ENCODE results near the gene UPK2. TPM values are rescaled to one million over a fixed set of nuclear protein-coding genes. Genes with fewer than 3 reads are reported as not detected.

The UPK2 gene
- total and polyA plus RNA-seq, 2 experiments from 2014 or later = 0.28 TPM; not detected in 1

DNA sequence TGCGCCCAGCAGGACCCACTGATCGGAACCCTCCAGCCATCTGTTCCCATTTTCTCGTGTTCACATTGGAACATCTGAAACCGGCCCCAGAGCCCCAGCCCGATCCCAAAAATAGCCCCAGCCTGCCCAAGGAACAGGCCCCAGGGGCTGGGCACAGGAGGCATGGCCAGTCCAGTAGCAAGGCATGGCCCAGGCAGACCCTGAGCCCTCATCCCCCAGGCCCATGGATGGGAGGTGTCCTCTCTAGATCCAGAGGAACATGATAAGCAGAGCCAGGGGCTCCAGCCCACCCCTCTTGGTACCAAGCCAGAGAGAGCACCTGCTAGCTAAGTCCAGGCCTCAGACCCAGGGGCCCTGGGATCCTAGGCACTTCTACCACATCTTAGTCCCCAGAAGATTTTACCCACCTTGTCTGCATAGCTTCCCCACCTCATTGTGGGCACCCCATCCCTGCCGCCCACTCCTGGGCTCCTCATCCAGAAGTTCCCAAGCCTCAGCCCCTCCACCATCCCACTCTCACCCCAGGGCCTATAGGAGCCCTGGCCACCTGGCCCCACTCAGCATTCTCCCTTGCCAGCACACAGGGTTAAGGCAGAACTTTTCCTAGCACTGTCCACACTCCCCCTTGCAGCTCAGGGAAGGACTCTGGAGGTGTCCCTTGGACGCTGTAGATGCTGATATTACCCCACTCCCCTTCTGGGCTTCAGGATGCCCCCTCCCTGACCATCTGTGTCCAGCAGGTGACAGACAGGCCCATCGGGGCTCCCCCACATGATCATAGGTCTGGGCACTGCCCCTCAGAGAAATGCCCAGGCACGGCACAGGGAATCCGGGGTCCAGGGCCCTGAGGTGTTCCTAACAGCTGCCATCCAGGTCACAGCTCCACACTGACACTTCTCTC, 39.9 kb upstream of the UPK2 start:
- Histone ChIP-seq H4K20me1 (ENCODE audit: insufficient read depth) (no peaks in the 10 kb centered on the region), H3K27me3 (replicated peaks; ENCODE audit: insufficient read depth) (no peaks in the 10 kb centered on the region), H3K4me1 (ENCODE audit: insufficient read depth) (peaks cover 91% of the 10 kb centered on the region), H3K4me3 (peak overlapping the region; percentile 53), H2AFZ (no peak overlapping the region), H3K9me3 (ENCODE audit: low read depth) (no peaks in the 10 kb centered on the region), H3K4me2 (ENCODE audit: unreplicated experiment) (peak overlapping the region; percentile 64), H3K36me3 (ENCODE audit: low read depth) (no peaks in the 10 kb centered on the region), H3K27ac (peak overlapping the region; percentile 99), H3K79me2 (ENCODE audit: insufficient read depth) (peaks cover 77% of the 10 kb centered on the region), H3F3A (ENCODE audit: insufficient read depth) (peaks cover 72% of the 10 kb centered on the region), H3K9me2 (ENCODE audit: insufficient read depth) (no peaks in the 10 kb centered on the region), H3K9ac (peak overlapping the region; percentile 90)
- in situ Hi-C loops (cut with MboI) = no loop called here
- no peak for TF ChIP-seq EZH2 (IDR thresholded peaks at IDR 0.05; ENCODE audit: insufficient read depth, poor library complexity, severe bottlenecking)
- no peak for TF ChIP-seq EZH2phosphoT487 (IDR thresholded peaks at IDR 0.05; ENCODE audit: insufficient read depth, low read depth)
- 35 to 42% methylated on average over 10 of the region's 10 CpGs for WGBS, 2 experiments (ENCODE audit: low coverage in 1 of 2, low lambda C conversion rate in 2 of 2, missing lambda C conversion rate in 2 of 2)
- peak; percentile 26 for DNase-seq

DNA sequence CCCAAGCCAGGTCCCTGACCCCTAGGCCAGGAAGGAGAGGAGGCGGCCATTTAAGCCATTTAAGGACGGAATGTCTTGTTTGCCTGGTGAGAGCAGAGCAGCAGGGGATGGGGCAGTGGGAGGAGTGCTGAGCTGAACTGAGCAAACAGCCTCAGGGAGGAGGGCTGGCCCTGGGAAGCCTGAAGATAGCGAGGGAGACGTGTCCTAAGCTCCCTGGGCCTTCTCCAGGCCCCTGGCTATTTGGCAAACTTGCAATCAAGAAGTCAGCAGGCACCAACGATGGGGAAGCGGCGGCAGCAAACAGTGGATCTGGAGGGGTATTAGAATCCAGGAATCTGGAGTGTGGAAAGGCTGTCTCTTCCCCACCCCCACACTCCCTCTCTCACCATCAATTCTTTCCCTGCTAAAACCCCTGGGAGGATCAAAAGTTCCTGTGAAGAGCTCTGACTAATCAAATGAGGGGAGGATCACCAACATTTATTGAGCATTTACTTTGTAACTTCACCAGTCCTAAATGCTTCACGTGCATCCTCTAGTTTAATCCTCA, 39.2 kb upstream of the UPK2 start:
- H3K79me2 ChIP-seq (ENCODE audit: insufficient read depth) = peaks cover 80% of the 10 kb centered on the region
- no peaks in the 10 kb centered on the region for H4K20me1 ChIP-seq (ENCODE audit: insufficient read depth)
- no peak overlapping the region for H2AFZ ChIP-seq
- H3K9me3 ChIP-seq (ENCODE audit: low read depth) = no peaks in the 10 kb centered on the region
- no peaks in the 10 kb centered on the region for H3K36me3 ChIP-seq (ENCODE audit: low read depth)
- peaks cover 91% of the 10 kb centered on the region for H3K4me1 ChIP-seq (ENCODE audit: insufficient read depth)
- no peaks in the 10 kb centered on the region for H3K9me2 ChIP-seq (ENCODE audit: insufficient read depth)
- H3K9ac ChIP-seq = peak overlapping the region; percentile 90
- in situ Hi-C loops (cut with MboI) = no loop called here
- peak overlapping the region; percentile 53 for H3K4me3 ChIP-seq
- peaks cover 72% of the 10 kb centered on the region for H3F3A ChIP-seq (ENCODE audit: insufficient read depth)
- 6 to 7% methylated on average over 8 of the region's 8 CpGs for WGBS, 2 experiments (ENCODE audit: low coverage in 1 of 2, low lambda C conversion rate in 2 of 2, missing lambda C conversion rate in 2 of 2)
- DNase-seq = peak; percentile 89
- TF ChIP-seq EZH2phosphoT487 (IDR thresholded peaks at IDR 0.05; ENCODE audit: insufficient read depth, low read depth) (no peak), EZH2 (IDR thresholded peaks at IDR 0.05; ENCODE audit: insufficient read depth, poor library complexity, severe bottlenecking) (no peak)
- no peaks in the 10 kb centered on the region for H3K27me3 ChIP-seq (replicated peaks; ENCODE audit: insufficient read depth)
- H3K27ac ChIP-seq = peak overlapping the region; percentile 99
- peak overlapping the region; percentile 64 for H3K4me2 ChIP-seq (ENCODE audit: unreplicated experiment)

DNA sequence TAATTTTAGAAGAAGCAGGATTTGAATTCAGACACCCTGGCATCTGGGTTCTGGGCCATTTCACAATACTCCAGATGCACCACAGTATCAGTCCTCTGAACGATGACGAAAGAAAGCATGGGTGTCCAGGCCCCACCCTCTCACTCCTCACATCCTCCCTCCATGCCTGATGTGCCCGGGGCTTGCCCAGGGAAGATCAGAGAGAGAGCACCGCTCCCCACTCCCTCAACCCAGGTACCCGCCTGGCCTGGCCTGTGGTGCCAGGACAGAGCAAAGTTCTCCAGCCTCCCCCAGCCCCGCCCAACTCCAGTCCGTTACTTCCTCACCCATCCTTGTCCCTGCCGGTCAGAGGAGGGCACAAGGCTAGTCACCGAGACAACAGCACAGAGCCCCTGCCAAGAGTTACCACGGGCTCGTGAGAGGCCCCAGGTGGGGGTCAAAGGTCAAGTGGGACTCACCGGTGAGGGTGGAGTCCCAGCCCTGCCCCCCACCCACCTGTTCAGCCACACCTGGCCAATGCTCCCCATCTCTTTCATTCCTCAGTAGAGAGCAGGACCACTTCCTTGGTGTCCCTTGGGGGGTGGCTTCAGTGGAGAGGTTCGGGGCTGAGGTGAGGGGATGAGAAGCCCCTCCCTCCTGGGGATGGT, 38.5 kb upstream of the UPK2 start:
- no peaks in the 10 kb centered on the region for H3K9me2 ChIP-seq (ENCODE audit: insufficient read depth)
- peak; percentile 97 for DNase-seq
- no peak for TF ChIP-seq EZH2 (IDR thresholded peaks at IDR 0.05; ENCODE audit: insufficient read depth, poor library complexity, severe bottlenecking)
- no peak for TF ChIP-seq EZH2phosphoT487 (IDR thresholded peaks at IDR 0.05; ENCODE audit: insufficient read depth, low read depth)
- H3K4me3 ChIP-seq = peak overlapping the region; percentile 53
- H3K27ac ChIP-seq = peak overlapping the region; percentile 99
- H3K27me3 ChIP-seq (replicated peaks; ENCODE audit: insufficient read depth) = no peaks in the 10 kb centered on the region
- no peaks in the 10 kb centered on the region for H3K9me3 ChIP-seq (ENCODE audit: low read depth)
- in situ Hi-C loops (cut with MboI) = no loop called here
- peaks cover 80% of the 10 kb centered on the region for H3K79me2 ChIP-seq (ENCODE audit: insufficient read depth)
- peak overlapping the region; percentile 90 for H3K9ac ChIP-seq
- H3K36me3 ChIP-seq (ENCODE audit: low read depth) = no peaks in the 10 kb centered on the region
- H3F3A ChIP-seq (ENCODE audit: insufficient read depth) = peaks cover 66% of the 10 kb centered on the region
- H3K4me1 ChIP-seq (ENCODE audit: insufficient read depth) = peaks cover 86% of the 10 kb centered on the region
- 2 to 4% methylated on average over 13 of the region's 13 CpGs for WGBS, 2 experiments (ENCODE audit: low coverage in 1 of 2, low lambda C conversion rate in 2 of 2, missing lambda C conversion rate in 2 of 2)
- H2AFZ ChIP-seq = no peak overlapping the region
- peak overlapping the region; percentile 64 for H3K4me2 ChIP-seq (ENCODE audit: unreplicated experiment)
- H4K20me1 ChIP-seq (ENCODE audit: insufficient read depth) = no peaks in the 10 kb centered on the region

DNA sequence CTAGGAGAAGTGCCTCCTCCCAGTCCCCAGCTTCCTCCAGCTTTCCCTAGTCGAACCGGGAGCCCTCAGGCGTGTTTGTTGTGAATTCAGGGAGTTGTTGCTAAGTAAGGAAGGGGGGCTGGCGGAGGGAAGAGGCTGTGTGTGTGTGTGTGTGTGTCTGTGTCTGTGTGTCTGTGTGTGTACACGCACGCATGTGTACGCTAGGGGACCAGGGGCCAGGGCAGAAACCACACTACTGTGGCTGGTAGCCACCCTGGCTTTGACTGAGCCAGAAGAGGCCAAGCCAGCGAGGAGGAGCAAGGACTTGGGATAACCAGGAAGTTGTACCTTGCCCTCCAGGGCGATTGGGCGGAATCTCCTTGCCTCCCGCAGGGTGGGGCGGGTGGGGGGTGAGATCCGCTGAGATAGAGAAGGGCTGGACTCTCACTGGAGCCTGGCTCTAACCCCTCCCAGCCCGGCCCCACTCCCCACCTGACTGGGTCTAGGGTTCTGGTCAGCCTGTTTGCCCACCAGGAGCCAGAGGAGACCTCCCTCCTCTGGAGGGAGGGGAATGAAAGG, 37.9 kb upstream of the UPK2 start:
- no peaks in the 10 kb centered on the region for H4K20me1 ChIP-seq (ENCODE audit: insufficient read depth)
- no peak for TF ChIP-seq EZH2 (IDR thresholded peaks at IDR 0.05; ENCODE audit: insufficient read depth, poor library complexity, severe bottlenecking)
- TF ChIP-seq EZH2phosphoT487 (IDR thresholded peaks at IDR 0.05; ENCODE audit: insufficient read depth, low read depth) = no peak
- H3F3A ChIP-seq (ENCODE audit: insufficient read depth) = peaks cover 66% of the 10 kb centered on the region
- H3K27me3 ChIP-seq (replicated peaks; ENCODE audit: insufficient read depth) = no peaks in the 10 kb centered on the region
- peak overlapping the region; percentile 90 for H3K9ac ChIP-seq
- no peaks in the 10 kb centered on the region for H3K9me3 ChIP-seq (ENCODE audit: low read depth)
- no peak overlapping the region for H2AFZ ChIP-seq
- no peaks in the 10 kb centered on the region for H3K9me2 ChIP-seq (ENCODE audit: insufficient read depth)
- in situ Hi-C loops (cut with MboI) = no loop called here
- peak overlapping the region; percentile 64 for H3K4me2 ChIP-seq (ENCODE audit: unreplicated experiment)
- H3K27ac ChIP-seq = peak overlapping the region; percentile 99
- 3 to 8% methylated on average over 12 to 14 of the region's 14 CpGs for WGBS, 2 experiments (ENCODE audit: low coverage in 1 of 2, low lambda C conversion rate in 2 of 2, missing lambda C conversion rate in 2 of 2)
- peak; percentile 94 for DNase-seq
- peaks cover 80% of the 10 kb centered on the region for H3K4me1 ChIP-seq (ENCODE audit: insufficient read depth)
- H3K36me3 ChIP-seq (ENCODE audit: low read depth) = no peaks in the 10 kb centered on the region
- H3K4me3 ChIP-seq = peak overlapping the region; percentile 53
- peaks cover 80% of the 10 kb centered on the region for H3K79me2 ChIP-seq (ENCODE audit: insufficient read depth)
